Liver (tissue), 9 donors: ENCODE data around the gene PEX14. TPM values are rescaled to one million over a fixed set of nuclear protein-coding genes. Genes with fewer than 3 reads are reported as not detected.

ENCODE experiments used
- DNase-seq: peaks from one replicate; pipeline ENCODE4 v3.0.0-alpha.2; 2017; ENCODE audit warnings: low spot score
- H3K27ac ChIP-seq, 2 donors: one replicate each; pipeline ENCODE4 v1.7.0; 2013; ENCODE audit warnings: inconsistent platforms in 2 of 2, low read length in 2 of 2, control low read depth in 1 of 2, low read depth in 1 of 2, mild to moderate bottlenecking in 1 of 2
- H3K27me3 ChIP-seq, 4 donors: one replicate each; pipeline versions ENCODE4 v1.6.1 to v1.7.0; 2013; ENCODE audit warnings: low read length in 3 of 4, inconsistent platforms in 1 of 4, mild to moderate bottlenecking in 1 of 4, moderate library complexity in 1 of 4; ENCODE audit not compliant: control insufficient read depth in 4 of 4, insufficient read depth in 4 of 4
- H3K36me3 ChIP-seq, 4 donors: one replicate each; pipeline versions ENCODE4 v1.6.1 to v1.7.0; 2013; ENCODE audit warnings: low read length in 3 of 4, mild to moderate bottlenecking in 3 of 4, low read depth in 1 of 4, moderate library complexity in 1 of 4; ENCODE audit not compliant: control insufficient read depth in 4 of 4, insufficient read depth in 3 of 4
- H3K4me1 ChIP-seq, 4 donors: one replicate each; pipeline versions ENCODE4 v1.6.1 to v1.7.0; 2013; ENCODE audit warnings: low read length in 3 of 4, mild to moderate bottlenecking in 3 of 4, moderate library complexity in 1 of 4; ENCODE audit not compliant: control insufficient read depth in 4 of 4, insufficient read depth in 4 of 4
- H3K4me3 ChIP-seq, 3 donors: one replicate each; pipeline versions ENCODE4 v1.6.1 to v1.7.0; 2013; ENCODE audit warnings: low read length in 3 of 3, control low read depth in 1 of 3, low read depth in 1 of 3, mild to moderate bottlenecking in 1 of 3
- H3K9ac ChIP-seq, 2 donors: one replicate each; pipeline ENCODE4 v1.7.0; 2013; ENCODE audit warnings: low read length in 2 of 2, mild to moderate bottlenecking in 2 of 2, moderate library complexity in 2 of 2, control low read depth in 1 of 2, low read depth in 1 of 2
- H3K9me3 ChIP-seq, 4 donors: one replicate each; pipeline versions ENCODE4 v1.6.1 to v1.7.0; 2013; ENCODE audit warnings: low read length in 3 of 4; ENCODE audit not compliant: control insufficient read depth in 4 of 4
- ATF3 ChIP-seq: IDR thresholded peaks from 2 replicates; pipeline ENCODE4 v1.6.1; 2016; ENCODE audit warnings: antibody characterized with exemption
- CTCF ChIP-seq: fragments of 150-350 bp; IDR thresholded peaks from 2 replicates; pipeline ENCODE4 v1.5.1; 2017; ENCODE audit warnings: improper control_type of control experiment, low read depth, low read length; ENCODE audit not compliant: missing input control
- EGR1 ChIP-seq, 2 donors: IDR thresholded peaks; 2 replicates each; pipeline ENCODE4 v1.6.1; 2016 to 2018; ENCODE audit warnings: antibody characterized with exemption in 2 of 2, low read depth in 2 of 2
- FOXA1 ChIP-seq: IDR thresholded peaks from 2 replicates; pipeline ENCODE4 v1.6.1; 2016; ENCODE audit warnings: antibody characterized with exemption
- FOXA2 ChIP-seq: IDR thresholded peaks from 2 replicates; pipeline ENCODE4 v1.6.1; 2016; ENCODE audit warnings: antibody characterized with exemption
- GABPA ChIP-seq, 2 donors: IDR thresholded peaks in 1 of 2; conservative IDR thresholded peaks in 1 of 2; 2 replicates each; pipeline ENCODE4 v1.6.1; 2016; ENCODE audit warnings: antibody characterized with exemption in 2 of 2, mild to moderate bottlenecking in 1 of 2, moderate library complexity in 1 of 2
- HNF4A ChIP-seq, 2 donors: conservative IDR thresholded peaks; 2 replicates each; pipeline ENCODE4 v1.6.1; 2016; ENCODE audit warnings: antibody characterized with exemption in 2 of 2, mild to moderate bottlenecking in 2 of 2
- MAX ChIP-seq: IDR thresholded peaks from 2 replicates; pipeline ENCODE4 v1.6.1; 2016; ENCODE audit warnings: antibody characterized with exemption
- NR2F2 ChIP-seq: IDR thresholded peaks from 2 replicates; pipeline ENCODE4 v1.6.1; 2016; ENCODE audit warnings: antibody characterized with exemption
- RAD21 ChIP-seq, 2 donors: IDR thresholded peaks; 2 replicates each; pipeline ENCODE4 v1.6.1; 2016; ENCODE audit warnings: antibody characterized with exemption in 2 of 2, mild to moderate bottlenecking in 2 of 2
- RXRA ChIP-seq, 2 donors: IDR thresholded peaks; 2 replicates each; pipeline ENCODE4 v1.6.1; 2017 to 2018; ENCODE audit warnings: antibody characterized with exemption in 2 of 2, mild to moderate bottlenecking in 1 of 2
- SP1 ChIP-seq: IDR thresholded peaks from 2 replicates; pipeline ENCODE4 v1.6.1; 2018; ENCODE audit warnings: antibody characterized with exemption, mild to moderate bottlenecking
- TAF1 ChIP-seq: conservative IDR thresholded peaks from 2 replicates; pipeline ENCODE4 v1.6.1; 2016; ENCODE audit warnings: antibody characterized with exemption, mild to moderate bottlenecking
- WGBS: extraction: QIAGEN DNeasy Blood & Tissue Kit; methylation state at CpG from one replicate; pipeline ENCODE4 v1.1.7; 2013; 5-methylcytosine and 5-hydroxymethylcytosine counted together
- polyA plus RNA-seq, 2 donors: library from polyadenylated mRNA; stranded (reverse) in 1 of 2; unstranded in 1 of 2; fragments of 200-250 nt in 1 of 2; fragments of >200 nt in 1 of 2; fragmentation: Nextera tagmentation in 1 of 2; extraction: Ambion mirVana in 1 of 2; gene quantifications; one replicate each; pipeline versions ENCODE4 v1.2.1 to v1.2.3, GENCODE V29; 2013 to 2015
- total RNA-seq, 2 donors: library from RNA; depleted of rRNA; stranded (reverse); fragments of >200 nt; gene quantifications; one replicate each; pipeline ENCODE4 v1.2.3, GENCODE V29; 2014
- TF ChIP-seq, protein P1 (sequence below): IDR thresholded peaks from 2 replicates; pipeline ENCODE4 v1.6.1; 2016; ENCODE audit warnings: antibody characterized with exemption, mild to moderate bottlenecking
- donor health status: healthy.
- donor health status: healthy.
- donor health status: healthy.
- donor health status: healthy.
- donor health status: healthy.

Gene PEX14
- total and polyA plus RNA-seq, 4 donors = 7.1 to 16.1 (median 11.7) TPM

GRCh38 chr1:10608690-10609089 is 133.9 kb downstream of the PEX14 start (continued):
- TF ChIP-seq MAX = no peak
- TF ChIP-seq, protein P1, sequence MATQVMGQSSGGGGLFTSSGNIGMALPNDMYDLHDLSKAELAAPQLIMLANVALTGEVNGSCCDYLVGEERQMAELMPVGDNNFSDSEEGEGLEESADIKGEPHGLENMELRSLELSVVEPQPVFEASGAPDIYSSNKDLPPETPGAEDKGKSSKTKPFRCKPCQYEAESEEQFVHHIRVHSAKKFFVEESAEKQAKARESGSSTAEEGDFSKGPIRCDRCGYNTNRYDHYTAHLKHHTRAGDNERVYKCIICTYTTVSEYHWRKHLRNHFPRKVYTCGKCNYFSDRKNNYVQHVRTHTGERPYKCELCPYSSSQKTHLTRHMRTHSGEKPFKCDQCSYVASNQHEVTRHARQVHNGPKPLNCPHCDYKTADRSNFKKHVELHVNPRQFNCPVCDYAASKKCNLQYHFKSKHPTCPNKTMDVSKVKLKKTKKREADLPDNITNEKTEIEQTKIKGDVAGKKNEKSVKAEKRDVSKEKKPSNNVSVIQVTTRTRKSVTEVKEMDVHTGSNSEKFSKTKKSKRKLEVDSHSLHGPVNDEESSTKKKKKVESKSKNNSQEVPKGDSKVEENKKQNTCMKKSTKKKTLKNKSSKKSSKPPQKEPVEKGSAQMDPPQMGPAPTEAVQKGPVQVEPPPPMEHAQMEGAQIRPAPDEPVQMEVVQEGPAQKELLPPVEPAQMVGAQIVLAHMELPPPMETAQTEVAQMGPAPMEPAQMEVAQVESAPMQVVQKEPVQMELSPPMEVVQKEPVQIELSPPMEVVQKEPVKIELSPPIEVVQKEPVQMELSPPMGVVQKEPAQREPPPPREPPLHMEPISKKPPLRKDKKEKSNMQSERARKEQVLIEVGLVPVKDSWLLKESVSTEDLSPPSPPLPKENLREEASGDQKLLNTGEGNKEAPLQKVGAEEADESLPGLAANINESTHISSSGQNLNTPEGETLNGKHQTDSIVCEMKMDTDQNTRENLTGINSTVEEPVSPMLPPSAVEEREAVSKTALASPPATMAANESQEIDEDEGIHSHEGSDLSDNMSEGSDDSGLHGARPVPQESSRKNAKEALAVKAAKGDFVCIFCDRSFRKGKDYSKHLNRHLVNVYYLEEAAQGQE = no peak
- no peak for TF ChIP-seq HNF4A (conservative IDR thresholded peaks at IDR 0.05)

DNA sequence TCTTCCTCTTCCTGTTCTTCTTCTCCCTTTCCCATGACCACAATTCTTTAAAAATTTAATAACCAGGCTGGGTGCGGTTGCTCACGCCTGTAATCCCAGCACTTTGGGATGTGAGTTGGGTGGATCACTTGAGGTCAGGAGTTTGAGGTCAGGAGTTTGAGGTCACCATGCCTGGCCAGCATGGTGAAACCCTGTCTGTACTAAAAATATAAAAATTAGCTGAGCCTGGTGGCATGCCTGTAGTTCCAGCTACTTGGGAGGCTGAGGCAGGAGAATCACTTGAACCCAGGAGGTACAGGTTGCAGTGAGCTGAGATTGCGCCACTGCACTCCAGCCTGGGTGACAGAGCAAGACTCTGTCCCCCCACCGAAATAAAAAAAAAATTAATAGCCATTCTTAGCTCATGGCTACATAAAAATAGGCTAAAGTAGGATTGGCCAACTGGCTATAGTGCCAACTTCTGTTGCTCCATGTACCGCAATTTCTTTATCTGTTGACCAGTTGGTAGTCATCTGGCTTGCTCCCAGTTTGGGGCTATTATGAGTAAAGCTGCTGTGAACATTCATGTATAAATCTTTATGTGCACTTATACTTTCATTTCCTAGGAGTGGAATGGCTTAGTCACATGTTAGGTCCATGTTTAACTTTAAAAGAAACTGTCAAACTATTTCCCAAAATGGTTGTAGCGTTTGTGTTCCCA is 136.3 kb downstream of the PEX14 start:
- no peak overlapping the region for H3K4me3 ChIP-seq
- H3K27ac ChIP-seq = peak overlapping the region in 1 of 2 donors; percentile 43
- no peaks in the 10 kb centered on the region for H3K9me3 ChIP-seq
- H3K9ac ChIP-seq = no peak overlapping the region
- TF ChIP-seq RXRA (IDR thresholded peaks at IDR 0.05) = peak; percentile 70 to 80
- peak; percentile 35 to 54 for TF ChIP-seq HNF4A (conservative IDR thresholded peaks at IDR 0.05)
- no peak for TF ChIP-seq CTCF
- no peak for TF ChIP-seq SP1
- peak in 1 of 2 donors; percentile 8 for TF ChIP-seq RAD21 (IDR thresholded peaks at IDR 0.05)
- no peak for TF ChIP-seq FOXA1
- H3K4me1 ChIP-seq = peaks cover 0 to 2% (median 0%) of the 10 kb centered on the region in 4 donors
- 67% methylated on average over 6 of the region's 6 CpGs for WGBS
- DNase-seq = no peak
- peaks cover 0 to under 1% (median 0%) of the 10 kb centered on the region in 4 donors for H3K36me3 ChIP-seq
- H3K27me3 ChIP-seq = no peaks in the 10 kb centered on the region

- Histone ChIP-seq H3K9ac (no peak overlapping the region), H3K27me3 (no peaks in the 10 kb centered on the region), H3K4me3 (no peak overlapping the region), H3K4me1 (peaks cover 0 to 2% (median 0%) of the 10 kb centered on the region in 4 donors), H3K9me3 (no peaks in the 10 kb centered on the region), H3K27ac (no peak overlapping the region), H3K36me3 (peaks cover 0 to 2% (median under 1%) of the 10 kb centered on the region in 4 donors)
- no peak for DNase-seq
- WGBS = 89% methylated on average over 12 of the region's 12 CpGs
- TF ChIP-seq SP1 (no peak), NR2F2 (no peak), FOXA2 (no peak), CTCF (no peak), GABPA (IDR thresholded peaks at IDR 0.05 in 1 of 2, conservative IDR thresholded peaks at IDR 0.05 in 1 of 2) (no peak), RAD21 (IDR thresholded peaks at IDR 0.05) (no peak), EGR1 (IDR thresholded peaks at IDR 0.05; ENCODE audit: low read depth in 2 of 2) (no peak), TAF1 (no peak), ATF3 (no peak), MAX (no peak)
- TF ChIP-seq, protein P1 = no peak
Observed at GRCh38 chr1:10612436-10613160, 137.8 kb downstream of the PEX14 start.
